Activated CD4-positive, alpha-beta T cell treated with anti-CD3 and anti-CD28 coated beads for 4 hours (primary cell): ENCODE results near the gene GADD45A.
A peak's percentile ranks its signal among the peaks of the same experiment; 100 is the strongest.
"Not testable (repeated sequence)": the region's sequence is repeated elsewhere in the genome, so short reads cannot be mapped to it uniquely, and the experiment has no call there.

Source experiments
- DNase-seq, 2 donors: peaks; one replicate each; pipeline ENCODE4 v3.0.0-alpha.2; 2020

GADD45A gene, protein sequence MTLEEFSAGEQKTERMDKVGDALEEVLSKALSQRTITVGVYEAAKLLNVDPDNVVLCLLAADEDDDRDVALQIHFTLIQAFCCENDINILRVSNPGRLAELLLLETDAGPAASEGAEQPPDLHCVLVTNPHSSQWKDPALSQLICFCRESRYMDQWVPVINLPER

DNA sequence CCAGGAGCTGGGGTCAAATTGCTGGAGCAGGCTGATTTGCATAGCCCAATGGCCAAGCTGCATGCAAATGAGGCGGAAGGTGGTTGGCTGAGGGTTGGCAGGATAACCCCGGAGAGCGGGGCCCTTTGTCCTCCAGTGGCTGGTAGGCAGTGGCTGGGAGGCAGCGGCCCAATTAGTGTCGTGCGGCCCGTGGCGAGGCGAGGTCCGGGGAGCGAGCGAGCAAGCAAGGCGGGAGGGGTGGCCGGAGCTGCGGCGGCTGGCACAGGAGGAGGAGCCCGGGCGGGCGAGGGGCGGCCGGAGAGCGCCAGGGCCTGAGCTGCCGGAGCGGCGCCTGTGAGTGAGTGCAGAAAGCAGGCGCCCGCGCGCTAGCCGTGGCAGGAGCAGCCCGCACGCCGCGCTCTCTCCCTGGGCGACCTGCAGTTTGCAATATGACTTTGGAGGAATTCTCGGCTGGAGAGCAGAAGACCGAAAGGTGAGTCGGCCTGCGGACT, at the start of gene GADD45A:
GADD45A (plus strand) TSS at position 135 of the 491 bp plus-strand sequence; CDS start at position 429, 294 bp downstream.
- DNase-seq: peak; percentile 88 to 93

DNA sequence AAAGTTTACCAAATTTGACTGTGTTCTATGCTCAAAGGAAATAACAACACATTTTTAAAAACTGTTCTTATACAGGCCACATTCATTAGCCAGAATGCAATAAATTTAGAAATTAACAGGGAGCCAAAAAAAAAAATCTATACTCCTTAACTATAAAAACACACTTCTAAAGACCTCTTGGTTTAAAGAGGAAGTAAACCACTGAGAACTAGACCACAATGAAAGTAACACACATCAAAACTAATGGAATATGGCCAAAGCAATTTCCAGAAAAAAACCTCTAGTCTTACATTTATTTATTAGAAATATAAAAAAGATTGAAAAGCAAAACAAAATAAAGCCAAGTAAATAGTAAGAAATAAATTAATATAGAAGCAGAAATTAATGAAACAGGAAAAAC, 48.9 kb upstream of the GADD45A start:
- DNase-seq: no peak

DNA sequence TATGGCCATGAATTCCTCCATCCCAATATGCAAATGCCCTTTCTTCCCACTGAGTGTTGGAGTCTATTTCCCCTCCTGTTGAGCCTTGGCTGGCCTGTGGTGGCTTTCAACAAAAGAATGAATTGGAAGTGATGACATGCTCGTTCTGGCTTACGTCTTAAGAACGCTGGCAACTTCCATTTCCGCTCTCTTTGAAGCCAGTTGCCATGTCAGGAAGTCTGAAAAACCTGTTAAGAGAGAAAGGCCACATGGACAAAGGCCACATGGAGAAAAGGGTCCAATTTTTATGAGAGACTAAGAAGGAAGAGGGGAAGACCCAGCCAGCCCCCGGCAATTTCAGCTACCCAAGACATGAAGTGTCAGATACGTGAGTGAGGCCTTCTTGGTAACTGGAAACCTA, 45.6 kb upstream of the GADD45A start:
- DNase-seq: no peak

DNA sequence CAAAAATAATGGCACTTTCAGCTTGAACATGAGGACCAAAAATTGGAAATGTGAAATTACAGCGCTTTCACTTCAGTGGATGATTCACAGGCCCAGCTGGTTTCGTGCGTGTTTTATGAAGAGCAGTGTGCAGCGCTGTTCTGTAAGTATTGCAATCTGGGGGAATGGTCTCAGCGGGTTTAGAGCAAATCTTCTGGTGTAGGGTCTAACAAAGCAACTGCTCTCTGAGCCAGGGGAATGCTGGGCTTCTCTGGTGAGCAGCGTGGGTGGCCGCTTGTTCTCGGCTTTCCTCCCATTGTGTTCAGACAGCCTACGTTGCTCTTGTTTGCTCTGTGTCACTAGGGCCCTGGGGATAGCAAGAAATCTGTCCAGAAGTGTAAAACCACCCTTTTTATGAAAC, 42.4 kb upstream of the GADD45A start:
- DNase-seq: no peak

DNA sequence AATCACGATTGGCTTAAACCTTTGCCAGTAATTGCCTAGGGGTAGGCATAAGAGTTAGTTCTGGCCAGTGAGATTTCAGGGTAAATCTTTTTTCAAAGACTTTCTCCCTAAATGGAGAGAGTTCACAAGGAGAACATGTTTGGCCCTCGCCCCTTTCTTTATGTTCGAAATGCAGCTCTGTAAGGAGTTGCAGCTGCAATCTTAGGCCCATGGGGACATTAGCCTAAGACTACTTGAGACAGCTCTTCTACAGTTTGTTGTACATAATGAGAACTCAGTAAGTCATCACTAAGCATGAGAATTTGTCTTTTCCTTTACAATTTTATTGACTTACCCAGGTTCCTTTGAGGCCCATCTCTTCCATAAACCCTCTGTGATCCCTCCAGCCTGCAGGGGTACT, 40.4 kb upstream of the GADD45A start:
- no peak for DNase-seq

DNA sequence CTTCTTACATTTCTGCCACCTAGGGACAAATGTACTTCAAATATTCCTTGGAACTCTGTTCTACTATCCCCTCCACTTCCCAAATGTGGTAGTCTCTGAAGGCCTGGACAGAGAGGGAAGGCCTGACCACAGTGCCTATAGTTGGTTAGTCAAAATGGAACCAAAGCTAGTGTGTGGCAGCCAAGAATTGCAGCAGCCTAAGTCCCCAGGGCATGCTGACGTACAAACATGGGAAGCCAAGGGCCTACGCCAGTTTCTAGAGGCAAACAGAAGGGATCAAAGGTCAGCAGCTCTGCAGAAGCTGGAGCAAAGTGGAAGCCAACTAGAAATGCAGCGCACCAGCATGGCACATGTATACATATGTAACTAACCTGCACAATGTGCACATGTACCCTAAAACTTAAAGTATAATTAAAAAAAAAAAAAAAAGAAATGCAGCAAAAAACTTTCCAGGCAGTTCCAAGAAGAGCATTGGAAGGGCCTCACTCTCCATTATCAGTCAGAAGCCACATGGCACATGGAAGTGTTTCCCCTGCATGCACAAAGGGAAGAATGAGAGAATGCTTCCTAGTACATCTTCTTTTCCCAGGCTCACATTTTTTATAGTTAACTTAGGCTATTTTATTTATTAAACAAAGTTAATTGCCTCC, 39.4 kb upstream of the GADD45A start:
- DNase-seq: no peak

DNA sequence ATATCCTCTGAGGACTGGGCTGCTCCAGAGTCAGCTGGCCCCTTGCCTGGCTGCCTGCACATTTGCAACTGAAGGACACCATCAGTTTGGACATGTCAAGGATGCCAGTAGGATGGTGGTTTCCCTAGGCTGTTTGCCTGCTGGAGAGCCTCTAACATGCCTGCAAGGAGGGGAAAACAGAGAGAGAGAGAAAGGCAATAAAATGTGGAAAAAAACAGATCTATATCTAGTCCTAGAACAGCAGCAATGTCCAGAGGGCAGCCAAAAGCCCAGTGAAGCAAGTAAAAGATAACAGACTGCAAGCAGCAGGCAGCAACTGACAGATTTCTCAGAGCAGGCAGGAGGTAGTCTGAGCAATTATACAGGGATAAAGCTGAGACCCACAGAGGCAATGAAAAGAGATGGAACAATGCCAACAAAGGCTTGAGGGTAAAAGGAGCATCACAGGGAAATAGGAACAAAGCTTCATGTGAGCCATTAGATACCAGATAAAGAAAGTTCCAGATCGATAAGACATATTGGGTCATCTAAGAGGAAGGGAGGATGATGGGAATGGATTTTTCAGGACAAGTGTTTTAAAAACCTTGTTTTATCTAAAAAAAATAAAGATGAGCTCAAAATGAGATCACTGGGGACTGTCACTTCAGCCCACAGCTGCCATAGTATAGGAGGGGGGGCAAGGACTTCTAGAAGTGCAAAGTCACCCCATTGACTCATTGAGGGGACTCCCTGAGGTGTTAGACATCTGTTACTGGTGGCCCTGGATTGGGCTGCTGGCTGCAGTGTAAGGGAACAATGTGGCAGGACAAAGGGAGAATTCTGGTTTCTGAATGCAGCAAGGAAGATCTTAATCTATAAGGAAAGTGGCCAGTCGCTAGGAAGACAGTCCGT, 38.6 kb upstream of the GADD45A start:
- DNase-seq: peak in 1 of 2 donors; percentile 5

DNA sequence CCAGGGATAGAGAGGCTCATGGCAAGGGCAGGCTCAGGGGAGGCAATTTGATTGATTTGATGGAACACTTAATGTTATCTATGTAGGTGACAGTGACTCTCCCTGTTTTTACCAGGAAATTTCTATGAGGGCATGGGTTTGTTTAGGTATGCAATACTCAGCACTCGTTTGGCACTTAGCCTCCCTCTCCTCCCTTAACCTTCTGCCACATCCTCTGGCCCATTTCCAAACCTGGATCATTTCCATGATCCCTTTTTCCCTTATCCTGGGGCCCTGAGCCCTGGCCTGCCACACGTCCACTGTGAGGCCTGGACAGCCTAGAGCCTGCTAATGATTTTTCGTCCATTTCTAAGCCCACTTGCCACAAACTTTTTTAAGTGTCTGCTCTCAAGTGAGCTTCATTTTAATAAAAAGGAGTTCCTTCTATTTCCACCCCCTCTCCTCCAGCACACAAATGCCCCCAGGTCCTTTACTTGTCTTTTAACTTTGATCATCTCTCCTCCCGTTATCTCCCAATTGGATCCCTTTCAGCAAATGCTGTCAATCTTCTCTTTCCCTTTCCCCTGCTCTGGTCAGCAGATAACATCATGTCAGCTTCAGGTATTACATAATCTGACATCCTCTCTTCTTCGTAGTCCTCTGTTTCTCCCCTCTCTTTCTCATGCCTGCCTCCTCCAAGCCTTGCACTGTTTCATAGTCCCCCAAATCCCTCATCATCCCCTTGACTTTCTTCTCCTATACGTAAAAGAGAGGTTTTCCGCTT, 37.8 kb upstream of the GADD45A start:
- DNase-seq: no peak

DNA sequence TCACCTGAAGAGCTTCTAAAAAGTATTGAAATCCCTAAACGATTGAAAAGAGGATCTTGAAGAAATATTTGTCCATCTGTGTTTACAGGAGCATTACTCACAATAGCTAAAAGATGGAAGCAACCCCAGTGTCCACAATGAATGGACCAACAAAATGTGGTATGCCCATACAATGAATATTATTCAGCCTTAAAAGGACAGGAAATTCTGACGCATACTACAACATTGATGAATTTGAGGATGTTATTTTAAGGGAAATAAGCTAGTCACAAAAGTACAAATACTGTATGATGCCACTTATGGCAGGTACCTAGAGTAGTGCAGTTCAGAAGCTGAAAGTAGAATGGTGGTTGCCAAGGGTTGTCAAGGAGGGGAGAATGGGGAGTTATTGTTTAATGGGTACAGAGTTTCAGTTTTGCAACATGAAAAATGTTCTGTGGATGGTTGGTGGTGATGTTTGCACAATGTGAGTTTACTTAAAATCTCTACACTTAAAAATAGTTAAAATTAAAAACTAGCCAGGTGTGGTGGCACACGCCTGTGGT, 37.1 kb upstream of the GADD45A start:
- no peak for DNase-seq

DNA sequence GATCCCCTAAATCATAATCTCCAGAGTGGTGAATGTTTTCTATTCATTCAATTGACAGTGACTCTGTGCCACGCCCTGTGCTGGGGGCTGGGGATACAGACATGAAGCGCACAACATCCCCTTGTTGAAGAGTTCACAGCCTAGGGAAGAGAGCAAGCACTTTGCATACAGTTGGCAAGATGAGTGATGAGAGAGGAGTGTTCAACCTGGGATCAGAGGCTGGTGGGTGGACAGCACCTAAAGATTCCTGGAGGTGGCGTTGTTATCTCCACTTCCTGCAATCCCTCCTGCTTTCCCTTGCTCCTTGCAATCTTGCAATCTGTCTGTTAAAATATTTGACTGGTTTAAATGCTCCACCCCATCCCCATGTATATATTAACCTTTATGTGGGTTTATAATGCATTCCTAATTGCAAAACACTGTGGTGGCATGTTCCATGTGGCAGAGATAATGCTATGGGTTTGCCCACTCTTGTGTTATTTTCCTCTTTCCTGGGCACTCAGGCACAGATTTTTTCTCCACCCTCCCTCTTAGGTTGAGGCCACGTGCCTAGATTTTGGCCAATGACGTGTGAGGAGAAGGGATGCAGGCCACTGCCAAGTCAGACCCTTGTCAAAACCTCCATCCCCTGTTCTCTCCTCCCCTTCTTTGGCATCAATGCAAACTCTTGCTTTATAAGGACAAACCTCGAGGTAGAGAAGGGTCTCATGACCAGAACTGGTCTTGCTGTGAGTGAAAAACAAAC, 36.2 kb upstream of the GADD45A start:
- no peak for DNase-seq

DNA sequence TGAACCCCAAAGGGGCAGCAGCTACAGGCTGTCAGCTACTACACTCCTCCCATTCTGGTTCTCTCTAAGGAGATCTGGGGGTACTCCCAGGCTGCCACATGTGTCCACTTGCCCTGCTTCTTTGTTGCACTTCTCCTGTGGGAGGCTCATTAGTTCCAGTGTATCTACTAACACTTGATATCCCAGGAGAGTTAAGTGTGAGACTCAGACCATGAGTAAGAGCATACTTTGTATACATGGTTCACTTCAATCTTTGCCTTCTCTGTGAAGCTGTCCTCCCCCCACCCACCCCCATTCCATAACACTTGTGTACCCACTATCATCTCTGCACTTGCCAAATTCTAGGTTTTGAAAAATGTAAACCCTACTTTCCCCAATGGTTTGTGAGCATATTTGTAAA, 34.9 kb upstream of the GADD45A start:
- no peak for DNase-seq

DNA sequence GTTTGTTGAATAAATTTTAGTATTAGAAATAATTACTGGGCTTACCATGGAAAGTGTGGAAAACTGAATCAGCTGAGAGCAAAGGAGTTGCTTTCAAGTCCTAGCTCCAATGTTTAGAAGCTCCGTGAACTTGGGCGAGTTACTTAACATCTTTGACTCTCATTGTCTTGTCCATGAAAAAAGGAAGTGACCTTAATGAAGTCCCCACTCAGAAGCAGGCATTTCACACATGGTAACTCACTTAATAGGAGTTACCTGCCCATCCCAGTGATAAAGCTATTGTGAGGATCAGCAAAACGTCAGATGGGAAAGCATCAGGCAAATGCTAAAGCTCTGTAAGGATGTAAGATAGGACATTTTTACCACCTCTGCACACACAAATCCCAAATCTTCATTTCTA, 34.0 kb upstream of the GADD45A start:
- DNase-seq: no peak

DNA sequence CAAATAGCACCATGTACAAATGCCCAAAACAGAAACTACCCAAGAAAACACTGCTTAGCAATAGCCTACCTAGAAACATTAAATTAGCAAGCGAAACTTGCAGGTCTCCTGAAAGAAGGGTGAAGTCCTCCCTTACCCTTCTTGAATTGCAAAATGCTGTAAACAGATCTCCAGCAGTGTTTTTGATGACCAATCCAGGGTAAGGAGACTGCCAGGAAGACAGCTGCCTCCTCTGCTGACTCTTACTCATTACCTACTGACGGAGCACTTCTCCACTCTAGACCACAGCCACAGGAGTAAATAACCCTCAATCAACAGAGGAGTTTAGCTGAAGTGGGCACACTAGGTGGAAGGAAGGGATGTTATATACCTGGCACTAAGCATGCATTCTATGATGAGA, 32.2 kb upstream of the GADD45A start:
- no peak for DNase-seq

DNA sequence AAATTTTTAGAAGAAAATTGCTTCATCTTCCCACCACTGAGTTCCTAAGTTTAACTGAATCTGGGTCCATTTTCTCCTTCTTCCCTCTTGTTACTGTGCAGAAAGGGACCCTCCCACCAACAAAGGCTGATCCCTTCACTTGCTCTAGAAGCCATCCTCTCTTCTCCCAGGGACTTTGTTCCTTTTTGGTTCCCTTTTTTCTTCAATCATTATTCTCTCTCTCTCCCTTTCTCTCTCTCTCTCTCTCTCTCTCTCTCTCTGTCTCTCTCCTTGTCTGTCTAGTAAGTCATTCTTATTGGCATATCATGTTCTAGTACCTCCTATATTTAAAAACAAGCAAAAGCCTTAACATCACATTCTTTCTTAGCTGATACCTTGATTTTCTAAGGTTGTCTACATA, 31.7 kb upstream of the GADD45A start:
- no peak for DNase-seq

DNA sequence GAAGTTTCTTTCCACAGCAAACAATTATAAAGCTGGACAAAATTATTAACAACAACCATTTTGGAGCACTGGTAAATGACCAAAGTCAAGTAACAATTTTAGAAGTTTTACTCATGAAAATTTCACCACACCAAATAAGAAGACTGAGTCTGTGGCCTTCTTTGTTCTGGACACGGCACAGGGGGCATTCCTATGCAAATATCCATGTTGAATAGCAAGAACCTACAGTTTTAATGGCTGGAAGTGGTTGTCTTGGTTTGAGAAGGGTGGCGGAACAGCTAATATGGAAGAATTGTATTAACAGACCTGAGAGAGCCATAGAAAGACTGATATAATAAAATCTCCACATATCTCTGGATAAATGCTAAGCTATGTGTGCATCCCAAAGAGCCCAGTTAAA, 29.4 kb upstream of the GADD45A start:
- DNase-seq: no peak

DNA sequence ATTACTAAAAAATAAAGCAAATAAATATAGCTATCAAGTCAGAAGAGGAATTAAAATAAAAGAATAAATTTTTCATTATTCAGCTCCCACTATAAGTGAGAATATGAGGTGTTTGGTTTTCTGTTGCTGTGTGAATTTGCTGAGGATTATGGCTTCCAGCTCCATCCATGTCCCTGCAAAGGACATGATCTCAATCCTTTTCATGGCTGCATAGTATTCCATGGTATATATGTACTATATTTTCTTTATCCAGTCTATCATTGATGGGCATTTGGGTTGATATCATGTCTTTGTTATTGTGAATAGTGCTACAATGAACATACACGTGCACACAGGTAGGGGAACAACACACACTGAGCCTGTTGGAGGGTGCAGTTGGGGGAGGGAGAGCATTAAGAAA, 27.8 kb upstream of the GADD45A start:
- DNase-seq: not testable (repeated sequence)

DNA sequence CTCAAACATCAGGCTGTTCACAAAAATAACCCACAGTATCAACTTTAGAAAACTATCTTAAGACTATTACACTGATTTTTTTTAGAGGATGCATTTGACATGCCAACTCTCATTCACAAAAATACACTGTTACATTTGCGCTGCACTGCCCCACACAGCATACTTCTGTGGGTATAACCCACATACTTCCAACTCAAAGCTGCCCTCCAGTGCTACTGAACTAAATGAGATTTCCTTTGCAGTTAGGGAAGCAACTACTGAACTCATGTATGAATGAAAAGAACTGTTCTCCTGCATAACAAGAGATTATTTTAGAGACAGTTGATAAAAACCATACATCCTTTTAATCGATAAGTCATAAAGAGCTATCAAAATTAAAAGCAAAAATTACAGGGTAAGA, 25.8 kb upstream of the GADD45A start:
- no peak for DNase-seq

DNA sequence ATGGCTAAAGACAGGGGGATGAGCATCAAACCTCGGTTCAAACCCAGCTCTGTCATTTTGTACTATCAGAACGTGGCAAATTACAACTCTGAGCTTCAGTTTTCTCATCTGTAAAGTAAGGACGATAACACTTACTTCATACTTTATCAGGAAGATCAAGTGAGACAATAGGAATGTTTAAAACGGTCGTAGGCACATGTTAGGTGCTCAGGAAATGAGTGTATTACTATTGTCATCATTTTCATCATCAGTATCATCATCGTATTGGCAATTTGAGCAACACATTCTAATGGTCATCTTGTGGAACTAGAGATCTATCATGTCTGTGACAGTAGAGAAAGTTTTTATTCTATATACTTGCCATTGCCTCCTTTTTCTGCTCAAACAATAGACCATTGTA, 22.1 kb upstream of the GADD45A start:
- no peak for DNase-seq

DNA sequence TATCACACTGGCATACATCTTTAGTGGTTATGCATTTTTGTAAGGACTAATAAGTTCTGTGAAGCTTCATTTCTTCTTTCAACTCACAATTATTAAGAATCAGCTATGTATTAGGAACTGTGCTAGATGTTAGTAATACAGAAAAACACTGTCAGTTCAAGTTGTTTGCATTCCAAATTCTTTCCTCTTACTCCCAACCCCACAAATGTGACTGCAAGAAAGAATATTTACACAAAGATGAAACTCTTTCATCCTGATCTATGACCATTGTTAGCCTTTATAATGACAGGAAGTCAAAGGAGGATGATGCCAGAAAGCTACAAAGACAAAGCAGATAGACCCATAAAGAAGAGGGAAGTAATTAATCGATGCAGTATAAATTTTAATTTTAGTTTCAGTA, 21.0 kb upstream of the GADD45A start:
- no peak for DNase-seq

DNA sequence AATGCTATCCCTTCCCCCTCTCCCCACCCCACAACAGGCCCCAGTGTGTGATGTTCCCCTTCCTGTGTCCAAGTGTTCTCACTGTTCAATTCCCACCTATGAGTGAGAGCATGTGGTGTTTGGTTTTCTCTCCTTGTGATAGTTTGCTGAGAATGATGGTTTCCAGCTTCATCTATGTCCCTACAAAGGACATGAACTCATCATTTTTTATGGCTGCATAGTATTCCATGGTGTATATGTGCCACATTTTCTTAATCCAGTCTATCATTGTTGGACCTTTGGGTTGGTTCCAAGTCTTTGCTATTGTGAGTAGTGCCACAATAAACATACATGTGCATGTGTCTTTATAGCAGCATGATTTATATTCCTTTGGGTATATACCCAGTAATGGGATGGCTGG, 19.7 kb upstream of the GADD45A start:
- not testable (repeated sequence) for DNase-seq

DNA sequence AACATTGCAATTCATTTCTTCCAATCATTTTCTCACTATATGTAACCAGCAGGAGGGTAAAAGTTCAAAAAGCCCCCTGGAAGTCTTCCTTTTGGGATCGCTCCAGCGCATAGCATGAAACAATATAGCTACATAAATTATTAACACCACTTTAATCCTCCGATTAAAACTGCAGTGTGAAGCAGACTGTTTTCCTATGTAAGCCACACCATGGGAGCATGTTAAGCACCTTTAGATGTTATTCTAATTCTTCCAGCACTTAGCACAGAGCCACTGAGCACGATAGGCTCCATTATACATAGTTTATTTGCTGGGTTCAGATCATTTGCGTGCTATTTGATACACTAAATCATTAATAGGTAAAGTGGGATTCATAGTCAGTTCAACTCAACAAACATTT, 18.4 kb upstream of the GADD45A start:
- DNase-seq: no peak

DNA sequence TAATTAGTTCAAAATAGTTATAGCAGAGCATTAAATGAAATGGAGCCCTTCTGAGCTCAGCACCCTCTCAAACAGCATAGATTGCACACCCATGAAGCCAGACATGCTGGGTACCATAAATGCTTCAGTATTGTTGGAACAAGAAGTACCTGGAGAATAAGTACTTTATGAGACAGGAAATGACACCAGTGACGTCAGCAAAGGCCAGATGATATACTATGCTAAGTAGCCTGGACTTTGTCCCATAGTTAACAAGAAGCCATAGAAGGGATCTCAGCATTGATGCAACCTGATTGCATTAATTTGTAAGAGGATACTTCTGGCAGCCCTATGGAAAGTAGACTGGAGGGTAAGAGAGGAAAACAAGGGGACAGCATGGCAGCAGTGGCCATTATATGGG, 16.3 kb upstream of the GADD45A start:
- no peak for DNase-seq
